ENCODE measurements around the gene ADNP2.

ADNP2 gene

GRCh38 chr18:80183273-80184050 is 74.4 kb downstream of the ADNP2 start:
- Histone ChIP-seq H3K4me1 (ENCODE audit: insufficient read depth, low read length) (no peaks in the 10 kb centered on the region), H3K36me3 (ENCODE audit: insufficient read depth, low read length) (no peaks in the 10 kb centered on the region), H3K27ac (ENCODE audit: low read depth, low read length) (no peak overlapping the region), H3K4me3 (ENCODE audit: low read length) (no peak overlapping the region), H3K9me3 (ENCODE audit: insufficient read depth, low read depth, low read length) (no peaks in the 10 kb centered on the region), H3K27me3 (ENCODE audit: insufficient read depth, low read length) (no peaks in the 10 kb centered on the region), H3K9ac (ENCODE audit: low read depth, low read length) (no peak overlapping the region)
- WGBS = 93% methylated on average over 13 of the region's 13 CpGs

- Histone ChIP-seq H3K36me3 (ENCODE audit: insufficient read depth, low read length) (no peaks in the 10 kb centered on the region), H3K27me3 (ENCODE audit: insufficient read depth, low read length) (no peaks in the 10 kb centered on the region), H3K9me3 (ENCODE audit: insufficient read depth, low read depth, low read length) (no peaks in the 10 kb centered on the region), H3K9ac (ENCODE audit: low read depth, low read length) (no peak overlapping the region), H3K4me3 (ENCODE audit: low read length) (no peak overlapping the region), H3K4me1 (ENCODE audit: insufficient read depth, low read length) (no peaks in the 10 kb centered on the region), H3K27ac (ENCODE audit: low read depth, low read length) (no peak overlapping the region)
- 93% methylated on average over 26 of the region's 26 CpGs for WGBS
Measured at GRCh38 chr18:80184243-80184772, 75.2 kb downstream of the ADNP2 start.

GRCh38 chr18:80185545-80185944 is 76.5 kb downstream of the ADNP2 start:
- no peaks in the 10 kb centered on the region for H3K4me1 ChIP-seq (ENCODE audit: insufficient read depth, low read length)
- WGBS = 95% methylated on average over 12 of the region's 12 CpGs
- H3K9ac ChIP-seq (ENCODE audit: low read depth, low read length) = no peak overlapping the region
- no peaks in the 10 kb centered on the region for H3K9me3 ChIP-seq (ENCODE audit: insufficient read depth, low read depth, low read length)
- H3K27ac ChIP-seq (ENCODE audit: low read depth, low read length) = no peak overlapping the region
- H3K36me3 ChIP-seq (ENCODE audit: insufficient read depth, low read length) = no peaks in the 10 kb centered on the region
- no peaks in the 10 kb centered on the region for H3K27me3 ChIP-seq (ENCODE audit: insufficient read depth, low read length)
- no peak overlapping the region for H3K4me3 ChIP-seq (ENCODE audit: low read length)

- no peaks in the 10 kb centered on the region for H3K27me3 ChIP-seq (ENCODE audit: insufficient read depth, low read length)
- H3K9ac ChIP-seq (ENCODE audit: low read depth, low read length) = no peak overlapping the region
- H3K9me3 ChIP-seq (ENCODE audit: insufficient read depth, low read depth, low read length) = no peaks in the 10 kb centered on the region
- 95% methylated on average over 19 of the region's 19 CpGs for WGBS
- no peak overlapping the region for H3K4me3 ChIP-seq (ENCODE audit: low read length)
- no peaks in the 10 kb centered on the region for H3K4me1 ChIP-seq (ENCODE audit: insufficient read depth, low read length)
- no peak overlapping the region for H3K27ac ChIP-seq (ENCODE audit: low read depth, low read length)
- H3K36me3 ChIP-seq (ENCODE audit: insufficient read depth, low read length) = no peaks in the 10 kb centered on the region
Measured at GRCh38 chr18:80187956-80188642, 79.0 kb downstream of the ADNP2 start.

- no peaks in the 10 kb centered on the region for H3K27me3 ChIP-seq (ENCODE audit: insufficient read depth, low read length)
- H3K36me3 ChIP-seq (ENCODE audit: insufficient read depth, low read length) = no peaks in the 10 kb centered on the region
- H3K4me1 ChIP-seq (ENCODE audit: insufficient read depth, low read length) = no peaks in the 10 kb centered on the region
- H3K9me3 ChIP-seq (ENCODE audit: insufficient read depth, low read depth, low read length) = no peaks in the 10 kb centered on the region
- no peak overlapping the region for H3K4me3 ChIP-seq (ENCODE audit: low read length)
- no peak overlapping the region for H3K27ac ChIP-seq (ENCODE audit: low read depth, low read length)
- WGBS = 94% methylated on average over 20 of the region's 20 CpGs
- H3K9ac ChIP-seq (ENCODE audit: low read depth, low read length) = no peak overlapping the region
Measured at GRCh38 chr18:80188643-80189530, 79.8 kb downstream of the ADNP2 start.

GRCh38 chr18:80189531-80189865 is 80.4 kb downstream of the ADNP2 start:
- Histone ChIP-seq H3K4me3 (ENCODE audit: low read length) (no peak overlapping the region), H3K36me3 (ENCODE audit: insufficient read depth, low read length) (no peaks in the 10 kb centered on the region), H3K4me1 (ENCODE audit: insufficient read depth, low read length) (no peaks in the 10 kb centered on the region), H3K9me3 (ENCODE audit: insufficient read depth, low read depth, low read length) (no peaks in the 10 kb centered on the region), H3K9ac (ENCODE audit: low read depth, low read length) (no peak overlapping the region), H3K27me3 (ENCODE audit: insufficient read depth, low read length) (no peaks in the 10 kb centered on the region), H3K27ac (ENCODE audit: low read depth, low read length) (no peak overlapping the region)
- WGBS = 92% methylated on average over 10 of the region's 10 CpGs
